SKM-1 (cell line): ENCODE measurements around the gene PHC2.

Source experiments
- DNase-seq: peaks from one replicate; lab custom pipeline; 2025; ENCODE audit not compliant: unreplicated experiment; lab: John Stamatoyannopoulos, UW

The PHC2 gene

GRCh38 chr1:33426916-33427315, 4.0 kb downstream of the PHC2 start:
- no peak for DNase-seq

- DNase-seq = no peak
Measured at GRCh38 chr1:33425900-33426299, 5.0 kb downstream of the PHC2 start.

- no peak for DNase-seq
Measured at GRCh38 chr1:33424610-33425009, 6.3 kb downstream of the PHC2 start.

- DNase-seq = no peak
Measured at GRCh38 chr1:33424205-33424604, 6.7 kb downstream of the PHC2 start.

- DNase-seq = no peak
Measured at GRCh38 chr1:33420870-33421775, 9.8 kb downstream of the PHC2 start.

- DNase-seq = no peak
Measured at GRCh38 chr1:33418811-33419210, 12.1 kb downstream of the PHC2 start.

GRCh38 chr1:33414879-33415278, 16.0 kb downstream of the PHC2 start:
- DNase-seq = no peak

- no peak for DNase-seq
Measured at GRCh38 chr1:33410091-33410701, 20.7 kb downstream of the PHC2 start.

- no peak for DNase-seq
Measured at GRCh38 chr1:33408093-33408436, 22.8 kb downstream of the PHC2 start.

- no peak for DNase-seq
Measured at GRCh38 chr1:33407352-33408092, 23.4 kb downstream of the PHC2 start.

- DNase-seq = no peak
Measured at GRCh38 chr1:33402206-33402605, 28.7 kb downstream of the PHC2 start.

- DNase-seq = no peak
Measured at GRCh38 chr1:33401471-33401870, 29.4 kb downstream of the PHC2 start.

- no peak for DNase-seq
Measured at GRCh38 chr1:33400153-33400911, 30.6 kb downstream of the PHC2 start.

- no peak for DNase-seq
Measured at GRCh38 chr1:33399375-33399774, 31.5 kb downstream of the PHC2 start.

- no peak for DNase-seq
Measured at GRCh38 chr1:33397994-33398393, 32.9 kb downstream of the PHC2 start.

- DNase-seq = no peak
Measured at GRCh38 chr1:33397125-33397506, 33.8 kb downstream of the PHC2 start.

GRCh38 chr1:33396188-33397124, 34.4 kb downstream of the PHC2 start:
- DNase-seq = no peak

- DNase-seq = no peak
Measured at GRCh38 chr1:33394770-33395169, 36.1 kb downstream of the PHC2 start.

GRCh38 chr1:33393991-33394390, 36.9 kb downstream of the PHC2 start:
- no peak for DNase-seq

GRCh38 chr1:33393524-33393923, 37.4 kb downstream of the PHC2 start:
- DNase-seq = no peak
